ENCODE data around the gene WASHC3.

GRCh38 chr12:102051431-102051965 is 10.3 kb downstream of the WASHC3 start:
- TF ChIP-seq PATZ1 (CRISPR knock-in tag; IDR thresholded peaks at IDR 0.05; ENCODE audit: borderline replicate concordance), result no peak
- TF ChIP-seq RARB (CRISPR knock-in tag; IDR thresholded peaks at IDR 0.05), result no peak
- no peak for TF ChIP-seq OSR1 (CRISPR knock-in tag; IDR thresholded peaks at IDR 0.05)
- no peak for TF ChIP-seq ZNF70 (CRISPR knock-in tag; IDR thresholded peaks at IDR 0.05)
- no peak for TF ChIP-seq ZNF8 (CRISPR knock-in tag; IDR thresholded peaks at IDR 0.05)
- no peak for TF ChIP-seq ZFP30 (CRISPR knock-in tag; IDR thresholded peaks at IDR 0.05)
- TF ChIP-seq ESRRG (CRISPR knock-in tag; IDR thresholded peaks at IDR 0.05), result no peak
- TF ChIP-seq ZFP3 (CRISPR knock-in tag; IDR thresholded peaks at IDR 0.05), result no peak
- TF ChIP-seq CREB5 (CRISPR knock-in tag; IDR thresholded peaks at IDR 0.05; ENCODE audit: low read depth), result no peak
- TF ChIP-seq ISL1 (CRISPR knock-in tag; IDR thresholded peaks at IDR 0.05), result no peak
- no peak for TF ChIP-seq ARNTL (CRISPR knock-in tag; IDR thresholded peaks at IDR 0.05; ENCODE audit: borderline replicate concordance, low read depth)
